A549 (cell line): ENCODE data around the gene AOAH. TPM values are rescaled to one million over a fixed set of nuclear protein-coding genes. Genes with fewer than 3 reads are reported as not detected.

Experiments
- ATAC-seq, 2 experiments: fragments of 200-7000 bp in 1 of 2; fragments of >200 bp in 1 of 2; cut with Nextera tagmentation in 1 of 2; cut with Tn5 transposase in 1 of 2; 3 replicates each; pipeline versions ENCODE4 v1.8.0 to v1.9.1; 2018 to 2020; ENCODE audit warnings: mild to moderate bottlenecking in 1 of 2, moderate library complexity in 1 of 2
- CTCF ChIA-PET: fragments of 300-600 bp; sonication (Branson Sonifier 250); formaldehyde crosslinking; extraction: SDS; loops from one replicate; lab custom pipeline; 2021; ENCODE audit warnings: antibody characterized with exemption, inconsistent platforms; lab: Yijun Ruan, JAX
- POLR2A ChIA-PET: fragments of 350-600 bp; formaldehyde crosslinking; extraction: SDS; loops from one replicate; lab custom pipeline; 2021; ENCODE audit warnings: antibody characterized with exemption, inconsistent platforms; lab: Yijun Ruan, JAX
- DNase-seq, 2 experiments: peaks; one replicate each; pipeline versions ENCODE4 v3.0.0 to v3.0.0-alpha.2; 2011 to 2016; ENCODE audit warnings: low read depth in 1 of 2, low spot score in 1 of 2
- FAIRE-seq: peaks from 2 replicates; lab custom pipeline; 2011; peaks lifted over from hg19 to GRCh38; lab: Jason Lieb, UNC
- H3K27ac ChIP-seq, 2 experiments: fragments of >200 bp; sonication (Bioruptor Twin); formaldehyde crosslinking; 3 replicates each; pipeline ENCODE4 v1.5.1; 2016 to 2017
- H3K4me1 ChIP-seq: fragments of >200 bp; sonication (Bioruptor Twin); formaldehyde crosslinking; 3 replicates; pipeline ENCODE4 v1.6.1; 2016
- H3K4me2 ChIP-seq: fragments of >200 bp; sonication (Bioruptor Twin); formaldehyde crosslinking; 3 replicates; pipeline ENCODE4 v1.6.1; 2016
- H3K4me3 ChIP-seq: fragments of >200 bp; sonication (Bioruptor Twin); formaldehyde crosslinking; 3 replicates; pipeline ENCODE4 v1.5.1; 2016
- H3K9me3 ChIP-seq: fragments of >200 bp; sonication (Bioruptor Twin); formaldehyde crosslinking; 3 replicates; pipeline ENCODE4 v1.6.1; 2016
- CEBPB ChIP-seq, 2 experiments: fragments of >200 bp in 1 of 2; sonication (Bioruptor Twin) in 1 of 2; formaldehyde crosslinking in 1 of 2; IDR thresholded peaks; 2 replicates each; pipeline ENCODE4 v1.6.1; 2012 to 2016
- CHD2 ChIP-seq: fragments of 150-350 bp; IDR thresholded peaks from 2 replicates; pipeline ENCODE4 v1.6.1; 2014; ENCODE audit warnings: low read length; ENCODE audit not compliant: partially characterized antibody
- EHF ChIP-seq: fragments of 250-450 bp; sonication (Bioruptor Pico); IDR thresholded peaks from 2 replicates; pipeline ENCODE4 v1.5.0; 2020; ENCODE audit warnings: mild to moderate bottlenecking
- EHMT2 ChIP-seq: fragments of 200-600 bp; sonication (generic); IDR thresholded peaks from 2 replicates; pipeline ENCODE4 v1.6.1; 2016; ENCODE audit warnings: antibody characterized with exemption, low read depth, mild to moderate bottlenecking, moderate library complexity
- EP300 ChIP-seq, 2 experiments: fragments of >200 bp; sonication (Bioruptor Twin); formaldehyde crosslinking; IDR thresholded peaks; 2 replicates in 1 of 2; 3 replicates in 1 of 2; pipeline ENCODE4 v1.6.1; 2016 to 2017
- ESRRA ChIP-seq: fragments of 150-350 bp; IDR thresholded peaks from 2 replicates; pipeline ENCODE4 v1.6.1; 2014; ENCODE audit warnings: mild to moderate bottlenecking, low read length, borderline replicate concordance
- FOSB ChIP-seq: fragments of 250-450 bp; sonication (Bioruptor Pico); IDR thresholded peaks from 2 replicates; pipeline ENCODE4 v1.5.0; 2020; ENCODE audit warnings: mild to moderate bottlenecking, moderate library complexity
- FOSL2 ChIP-seq, 2 experiments: fragments of 450-650 bp in 1 of 2; fragments of >200 bp in 1 of 2; sonication (Bioruptor Twin) in 1 of 2; formaldehyde crosslinking; IDR thresholded peaks; 2 replicates each; pipeline versions ENCODE4 v1.5.0 to v1.6.1; 2016 to 2020; ENCODE audit warnings: mild to moderate bottlenecking in 1 of 2, moderate library complexity in 1 of 2
- FOXS1 ChIP-seq: fragments of 250-450 bp; sonication (Bioruptor Pico); IDR thresholded peaks from 2 replicates; pipeline ENCODE4 v1.5.0; 2020; ENCODE audit warnings: mild to moderate bottlenecking, moderate library complexity
- GATA3 ChIP-seq: IDR thresholded peaks from 2 replicates; pipeline ENCODE4 v1.6.1; 2012; ENCODE audit warnings: borderline replicate concordance
- HOXA7 ChIP-seq: fragments of 250-450 bp; sonication (Bioruptor Pico); IDR thresholded peaks from 2 replicates; pipeline ENCODE4 v1.5.0; 2020; ENCODE audit warnings: mild to moderate bottlenecking, moderate library complexity
- HOXB5 ChIP-seq: fragments of 250-450 bp; sonication (Bioruptor Pico); IDR thresholded peaks from 2 replicates; pipeline ENCODE4 v1.5.0; 2020; ENCODE audit warnings: mild to moderate bottlenecking, moderate library complexity
- JUNB ChIP-seq: fragments of >200 bp; sonication (Bioruptor Twin); formaldehyde crosslinking; IDR thresholded peaks from 2 replicates; pipeline ENCODE4 v1.6.1; 2016
- MAFK ChIP-seq: fragments of 450-650 bp; IDR thresholded peaks from 2 replicates; pipeline ENCODE4 v1.6.1; 2014; ENCODE audit not compliant: partially characterized antibody
- MYC ChIP-seq: IDR thresholded peaks from 2 replicates; pipeline ENCODE4 v1.6.1; 2012; ENCODE audit warnings: mild to moderate bottlenecking, inconsistent platforms, low read length, improper control_type of control experiment, borderline replicate concordance
- NFE2L2 ChIP-seq: fragments of 150-350 bp; conservative IDR thresholded peaks from 2 replicates; pipeline ENCODE4 v1.6.1; 2014; ENCODE audit warnings: low read length
- NPAS2 ChIP-seq: fragments of 250-450 bp; sonication (Bioruptor Pico); IDR thresholded peaks from 2 replicates; pipeline ENCODE4 v1.8.0; 2022; ENCODE audit warnings: mild to moderate bottlenecking, moderate library complexity, borderline replicate concordance
- NR3C1 ChIP-seq: fragments of >200 bp; sonication (Bioruptor Twin); formaldehyde crosslinking; IDR thresholded peaks from 3 replicates; pipeline ENCODE4 v1.6.1; 2017
- PHF8 ChIP-seq: fragments of 200-600 bp; sonication (generic); IDR thresholded peaks from 2 replicates; pipeline ENCODE4 v1.6.1; 2016; ENCODE audit warnings: low read depth, mild to moderate bottlenecking, antibody characterized with exemption, moderate library complexity, borderline replicate concordance
- POLR2A ChIP-seq: IDR thresholded peaks from 2 replicates; pipeline ENCODE4 v1.6.1; 2012; ENCODE audit warnings: mild to moderate bottlenecking, low read length
- RAD21 ChIP-seq, 2 experiments: fragments of >200 bp in 1 of 2; sonication (Bioruptor Twin) in 1 of 2; formaldehyde crosslinking in 1 of 2; IDR thresholded peaks in 1 of 2; conservative IDR thresholded peaks in 1 of 2; 2 replicates in 1 of 2; 3 replicates in 1 of 2; pipeline ENCODE4 v1.6.1; 2012 to 2018; ENCODE audit warnings: inconsistent platforms in 1 of 2
- TFCP2L1 ChIP-seq: fragments of 250-450 bp; sonication (Bioruptor Pico); IDR thresholded peaks from 2 replicates; pipeline ENCODE4 v1.5.0; 2021; ENCODE audit warnings: mild to moderate bottlenecking
- TP53 ChIP-seq: fragments of 250-450 bp; sonication (Bioruptor Pico); IDR thresholded peaks from 2 replicates; pipeline ENCODE4 v1.5.0; 2021; ENCODE audit warnings: mild to moderate bottlenecking, moderate library complexity
- ZC3H11A ChIP-seq: fragments of 450-650 bp; IDR thresholded peaks from 2 replicates; pipeline ENCODE4 v1.6.1; 2014; ENCODE audit warnings: antibody characterized with exemption, mild to moderate bottlenecking
- ZFP36 ChIP-seq: fragments of 450-650 bp; IDR thresholded peaks from 2 replicates; pipeline ENCODE4 v1.6.1; 2014; ENCODE audit warnings: borderline replicate concordance; ENCODE audit not compliant: partially characterized antibody
- ZSCAN20 ChIP-seq: fragments of 250-450 bp; sonication (Bioruptor Pico); IDR thresholded peaks from 2 replicates; pipeline ENCODE4 v1.8.0; 2022; ENCODE audit warnings: mild to moderate bottlenecking, moderate library complexity
- WGBS: methylation state at CpG from one replicate; pipeline ENCODE4 v1.1.6; 2017; ENCODE audit errors: missing lambda C conversion rate; 5-methylcytosine and 5-hydroxymethylcytosine counted together
- polyA plus RNA-seq, 4 experiments: library from polyadenylated mRNA; depleted of rRNA in 3 of 4; stranded (reverse); fragments of >200 nt; fragmentation: RNase III in 1 of 4; extraction: RNeasy Plus Mini Kit Qiagen cat#74134 plus additional on column Dnase treatment in 1 of 4; gene quantifications; 2 replicates in 3 of 4; 3 replicates in 1 of 4; pipeline ENCODE4 v1.2.3, GENCODE V29; 2011 to 2017
- TF ChIP-seq, protein P1 (sequence below): fragments of 450-650 bp; IDR thresholded peaks from 2 replicates; pipeline ENCODE4 v1.6.1; 2014; ENCODE audit warnings: antibody characterized with exemption
- TF ChIP-seq, protein P2 (sequence below): IDR thresholded peaks from 2 replicates; pipeline ENCODE4 v1.6.1; 2012; ENCODE audit warnings: low read depth, borderline replicate concordance
- TF ChIP-seq, protein P3 (sequence below): IDR thresholded peaks from 2 replicates; pipeline ENCODE4 v1.6.1; 2012
- TF ChIP-seq, protein P4 (sequence below): fragments of 250-450 bp; sonication (Bioruptor Pico); IDR thresholded peaks from 2 replicates; pipeline ENCODE4 v1.5.0; 2020; ENCODE audit warnings: low read depth, mild to moderate bottlenecking, moderate library complexity

Gene AOAH
- polyA plus RNA-seq, 2 of the 4 experiments (the other 2 are of a cell fraction), result 0.09 TPM; not detected in 1

DNA sequence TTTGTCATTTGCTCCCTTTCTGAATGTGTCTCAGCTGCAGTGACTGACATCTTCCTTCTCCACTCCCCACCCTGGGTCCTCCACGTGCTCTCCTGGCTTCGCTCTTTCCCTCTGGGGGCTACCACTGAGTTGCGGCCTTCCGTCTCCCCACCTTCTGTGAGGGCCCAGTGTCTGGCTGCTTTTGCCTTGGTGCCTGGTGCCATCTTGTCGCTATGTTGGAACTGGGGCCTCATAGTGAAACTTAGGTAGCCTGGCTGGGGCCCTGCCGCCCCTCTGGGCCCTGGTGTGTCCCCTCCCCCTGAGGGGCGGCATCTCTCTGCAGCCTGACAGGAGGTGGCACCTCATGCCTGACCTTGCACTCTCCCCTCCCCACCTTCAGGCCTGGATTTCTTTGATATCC lies 190.6 kb downstream of the AOAH start:
- Histone ChIP-seq H3K4me2 (no peak overlapping the region), H3K27ac (no peak overlapping the region), H3K9me3 (no peaks in the 10 kb centered on the region), H3K4me1 (no peaks in the 10 kb centered on the region), H3K4me3 (no peak overlapping the region)
- ATAC-seq, result no peak
- no peak for DNase-seq
- TF ChIP-seq MAFK (no peak), FOSL2 (IDR thresholded peaks at IDR 0.05) (no peak), FOSL2 (CRISPR knock-in tag; IDR thresholded peaks at IDR 0.05) (no peak), NR3C1 (no peak), HOXB5 (CRISPR knock-in tag) (no peak), CEBPB (IDR thresholded peaks at IDR 0.05) (no peak), EP300 (IDR thresholded peaks at IDR 0.05) (no peak), EHF (CRISPR knock-in tag) (no peak), HOXA7 (CRISPR knock-in tag) (no peak)
- TF ChIP-seq, protein P1, sequence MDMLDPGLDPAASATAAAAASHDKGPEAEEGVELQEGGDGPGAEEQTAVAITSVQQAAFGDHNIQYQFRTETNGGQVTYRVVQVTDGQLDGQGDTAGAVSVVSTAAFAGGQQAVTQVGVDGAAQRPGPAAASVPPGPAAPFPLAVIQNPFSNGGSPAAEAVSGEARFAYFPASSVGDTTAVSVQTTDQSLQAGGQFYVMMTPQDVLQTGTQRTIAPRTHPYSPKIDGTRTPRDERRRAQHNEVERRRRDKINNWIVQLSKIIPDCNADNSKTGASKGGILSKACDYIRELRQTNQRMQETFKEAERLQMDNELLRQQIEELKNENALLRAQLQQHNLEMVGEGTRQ, result no peak
- TF ChIP-seq, protein P2, sequence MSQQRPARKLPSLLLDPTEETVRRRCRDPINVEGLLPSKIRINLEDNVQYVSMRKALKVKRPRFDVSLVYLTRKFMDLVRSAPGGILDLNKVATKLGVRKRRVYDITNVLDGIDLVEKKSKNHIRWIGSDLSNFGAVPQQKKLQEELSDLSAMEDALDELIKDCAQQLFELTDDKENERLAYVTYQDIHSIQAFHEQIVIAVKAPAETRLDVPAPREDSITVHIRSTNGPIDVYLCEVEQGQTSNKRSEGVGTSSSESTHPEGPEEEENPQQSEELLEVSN, result no peak
- FAIRE-seq, result no peak
- ChIA-PET CTCF (no interaction called here), POLR2A (no interaction called here)
- WGBS, result 83% methylated on average over 7 of the region's 7 CpGs

DNA sequence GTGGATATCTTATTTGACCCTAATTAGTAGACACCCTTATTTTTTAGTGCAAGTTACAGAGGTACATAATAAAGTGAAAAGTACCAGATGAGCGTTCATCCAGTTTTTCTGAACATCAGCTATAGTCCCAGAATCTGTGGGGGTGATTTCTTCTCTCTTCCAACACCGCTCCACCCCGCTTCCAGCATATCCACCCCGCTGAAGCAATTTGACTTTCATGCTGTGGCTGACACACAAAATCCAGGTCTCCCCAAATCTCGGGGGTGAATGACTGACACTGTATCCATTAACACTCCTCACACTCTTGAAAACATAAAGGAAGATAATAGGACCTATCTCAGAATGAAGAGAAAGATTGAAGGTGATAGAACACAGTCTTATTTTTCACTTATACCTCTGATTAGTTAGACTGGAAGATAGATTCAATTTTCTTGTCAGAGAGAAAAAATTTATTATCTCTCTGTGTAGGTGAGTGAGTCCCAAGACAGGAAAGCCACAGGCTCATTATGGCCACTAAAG lies 191.3 kb downstream of the AOAH start:
- CTCF ChIA-PET, result no interaction called here
- FAIRE-seq, result no peak

DNA sequence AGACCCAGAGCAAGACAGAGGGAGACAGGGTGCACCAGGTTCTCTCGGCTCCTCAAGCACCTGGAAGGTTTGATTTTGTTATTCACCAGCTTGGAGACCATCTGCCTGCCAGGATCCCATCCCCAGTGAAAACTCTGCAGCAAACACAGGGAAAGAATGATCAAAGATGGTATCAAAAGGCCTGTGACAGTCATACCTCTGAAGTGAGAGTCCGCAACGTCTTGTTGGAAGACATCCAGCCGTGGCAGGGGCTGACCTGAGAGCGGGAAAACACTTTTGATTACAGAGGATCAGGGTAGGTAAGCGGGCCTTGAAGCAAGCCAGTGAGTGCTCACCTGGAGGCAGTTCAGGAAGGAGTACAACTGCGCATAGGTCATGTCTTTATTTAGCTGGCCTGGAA lies 192.3 kb downstream of the AOAH start:
- TF ChIP-seq POLR2A, result no peak
- no peak for TF ChIP-seq TFCP2L1 (CRISPR knock-in tag)
- TF ChIP-seq, protein P3, sequence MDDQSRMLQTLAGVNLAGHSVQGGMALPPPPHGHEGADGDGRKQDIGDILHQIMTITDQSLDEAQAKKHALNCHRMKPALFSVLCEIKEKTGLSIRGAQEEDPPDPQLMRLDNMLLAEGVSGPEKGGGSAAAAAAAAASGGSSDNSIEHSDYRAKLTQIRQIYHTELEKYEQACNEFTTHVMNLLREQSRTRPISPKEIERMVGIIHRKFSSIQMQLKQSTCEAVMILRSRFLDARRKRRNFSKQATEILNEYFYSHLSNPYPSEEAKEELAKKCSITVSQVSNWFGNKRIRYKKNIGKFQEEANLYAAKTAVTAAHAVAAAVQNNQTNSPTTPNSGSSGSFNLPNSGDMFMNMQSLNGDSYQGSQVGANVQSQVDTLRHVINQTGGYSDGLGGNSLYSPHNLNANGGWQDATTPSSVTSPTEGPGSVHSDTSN, result no peak
- TF ChIP-seq EHMT2, result no peak
- no peak for TF ChIP-seq ZFP36
- TF ChIP-seq ZC3H11A, result no peak
- TF ChIP-seq EP300 (IDR thresholded peaks at IDR 0.05), result no peak
- no peak for TF ChIP-seq MAFK
- no peak for TF ChIP-seq JUNB
- TF ChIP-seq MYC, result no peak
- TF ChIP-seq ZSCAN20 (CRISPR knock-in tag), result no peak
- TF ChIP-seq GATA3, result no peak
- no peak for TF ChIP-seq RAD21 (conservative IDR thresholded peaks at IDR 0.05 in 1 of 2, IDR thresholded peaks at IDR 0.05 in 1 of 2)
- no peak for TF ChIP-seq CHD2
- TF ChIP-seq, all 56 proteins: peak for 0
- 84% methylated on average over 7 of the region's 7 CpGs for WGBS
- Histone ChIP-seq H3K27ac (no peak overlapping the region), H3K4me3 (no peak overlapping the region), H3K9me3 (no peaks in the 10 kb centered on the region), H3K4me2 (no peak overlapping the region), H3K4me1 (peaks cover 11% of the 10 kb centered on the region)
- DNase-seq (no peak), FAIRE-seq (no peak), ATAC-seq (no peak)
- ChIA-PET CTCF (interaction anchor here (0.7 kb wide), 1 partner anchor 44 kb away, joined by 3 read pairs; no protein-coding TSS in a partner anchor), POLR2A (no interaction called here)

More for the DNA sequence above, 191.3 kb downstream of the AOAH start:
- Histone ChIP-seq H3K4me2 (no peak overlapping the region), H3K27ac (no peak overlapping the region), H3K4me1 (no peaks in the 10 kb centered on the region; the same call in 2 of the 3 replicates), H3K4me3 (no peak overlapping the region), H3K9me3 (no peaks in the 10 kb centered on the region)
- POLR2A ChIA-PET, result no interaction called here
- 77% methylated on average over 5 of the region's 5 CpGs for WGBS
- TF ChIP-seq TP53 (CRISPR knock-in tag) (no peak), FOXS1 (CRISPR knock-in tag) (no peak), PHF8 (no peak), NPAS2 (no peak), FOSB (no peak), NFE2L2 (no peak), NR3C1 (no peak), ESRRA (no peak)
- TF ChIP-seq, protein P4, sequence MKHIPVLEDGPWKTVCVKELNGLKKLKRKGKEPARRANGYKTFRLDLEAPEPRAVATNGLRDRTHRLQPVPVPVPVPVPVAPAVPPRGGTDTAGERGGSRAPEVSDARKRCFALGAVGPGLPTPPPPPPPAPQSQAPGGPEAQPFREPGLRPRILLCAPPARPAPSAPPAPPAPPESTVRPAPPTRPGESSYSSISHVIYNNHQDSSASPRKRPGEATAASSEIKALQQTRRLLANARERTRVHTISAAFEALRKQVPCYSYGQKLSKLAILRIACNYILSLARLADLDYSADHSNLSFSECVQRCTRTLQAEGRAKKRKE (CRISPR knock-in tag), result no peak
- TF ChIP-seq, protein P1, result no peak
- TF ChIP-seq, protein P2, result no peak
- ATAC-seq (no peak), DNase-seq (no peak)
